HFF-Myc (cell line): ENCODE measurements around the gene UBE2L3.

Experiments
- DNase-seq: peaks from one replicate; pipeline ENCODE4 v3.0.0-alpha.2; 2011; ENCODE audit warnings: low read depth; ENCODE audit errors: extremely low read depth
- H3K4me3 ChIP-seq: replicated peaks from 2 replicates; pipeline ENCODE4 v1.5.1; 2011; ENCODE audit warnings: low read depth, mild to moderate bottlenecking, control low read depth, low read length
- CTCF ChIP-seq: IDR thresholded peaks from 2 replicates; pipeline ENCODE4 v1.5.1; 2012; ENCODE audit warnings: mild to moderate bottlenecking, low read depth, low read length, control low read depth; ENCODE audit errors: missing control alignments

Gene UBE2L3

GRCh38 chr22:21587803-21588611 lies 20.5 kb downstream of the UBE2L3 start:
- no peak for TF ChIP-seq CTCF
- no peak overlapping the region for H3K4me3 ChIP-seq
- DNase-seq = no peak

GRCh38 chr22:21589396-21589795 lies 21.9 kb downstream of the UBE2L3 start:
- DNase-seq = no peak
- H3K4me3 ChIP-seq = no peak overlapping the region
- TF ChIP-seq CTCF = no peak

- no peak for DNase-seq
- no peak overlapping the region for H3K4me3 ChIP-seq
- TF ChIP-seq CTCF = no peak
Observed at GRCh38 chr22:21590809-21591641, 23.5 kb downstream of the UBE2L3 start.

GRCh38 chr22:21591695-21592094 lies 24.2 kb downstream of the UBE2L3 start:
- no peak for DNase-seq
- H3K4me3 ChIP-seq = no peak overlapping the region
- no peak for TF ChIP-seq CTCF

GRCh38 chr22:21592422-21592821 lies 24.9 kb downstream of the UBE2L3 start:
- TF ChIP-seq CTCF = no peak
- DNase-seq = no peak
- no peak overlapping the region for H3K4me3 ChIP-seq

- DNase-seq = no peak
- TF ChIP-seq CTCF = peak; percentile 46
- H3K4me3 ChIP-seq = no peak overlapping the region
Observed at GRCh38 chr22:21593406-21594232, 26.1 kb downstream of the UBE2L3 start.
